ENCODE results near the gene MDN1. TPM values are rescaled to one million over a fixed set of nuclear protein-coding genes. Genes with fewer than 3 reads are reported as not detected.
A peak's percentile ranks its signal among the peaks of the same experiment; 100 is the strongest.
"Not testable (repeated sequence)": the region's sequence is repeated elsewhere in the genome, so short reads cannot be mapped to it uniquely, and the experiment has no call there.

MDN1 gene, protein sequence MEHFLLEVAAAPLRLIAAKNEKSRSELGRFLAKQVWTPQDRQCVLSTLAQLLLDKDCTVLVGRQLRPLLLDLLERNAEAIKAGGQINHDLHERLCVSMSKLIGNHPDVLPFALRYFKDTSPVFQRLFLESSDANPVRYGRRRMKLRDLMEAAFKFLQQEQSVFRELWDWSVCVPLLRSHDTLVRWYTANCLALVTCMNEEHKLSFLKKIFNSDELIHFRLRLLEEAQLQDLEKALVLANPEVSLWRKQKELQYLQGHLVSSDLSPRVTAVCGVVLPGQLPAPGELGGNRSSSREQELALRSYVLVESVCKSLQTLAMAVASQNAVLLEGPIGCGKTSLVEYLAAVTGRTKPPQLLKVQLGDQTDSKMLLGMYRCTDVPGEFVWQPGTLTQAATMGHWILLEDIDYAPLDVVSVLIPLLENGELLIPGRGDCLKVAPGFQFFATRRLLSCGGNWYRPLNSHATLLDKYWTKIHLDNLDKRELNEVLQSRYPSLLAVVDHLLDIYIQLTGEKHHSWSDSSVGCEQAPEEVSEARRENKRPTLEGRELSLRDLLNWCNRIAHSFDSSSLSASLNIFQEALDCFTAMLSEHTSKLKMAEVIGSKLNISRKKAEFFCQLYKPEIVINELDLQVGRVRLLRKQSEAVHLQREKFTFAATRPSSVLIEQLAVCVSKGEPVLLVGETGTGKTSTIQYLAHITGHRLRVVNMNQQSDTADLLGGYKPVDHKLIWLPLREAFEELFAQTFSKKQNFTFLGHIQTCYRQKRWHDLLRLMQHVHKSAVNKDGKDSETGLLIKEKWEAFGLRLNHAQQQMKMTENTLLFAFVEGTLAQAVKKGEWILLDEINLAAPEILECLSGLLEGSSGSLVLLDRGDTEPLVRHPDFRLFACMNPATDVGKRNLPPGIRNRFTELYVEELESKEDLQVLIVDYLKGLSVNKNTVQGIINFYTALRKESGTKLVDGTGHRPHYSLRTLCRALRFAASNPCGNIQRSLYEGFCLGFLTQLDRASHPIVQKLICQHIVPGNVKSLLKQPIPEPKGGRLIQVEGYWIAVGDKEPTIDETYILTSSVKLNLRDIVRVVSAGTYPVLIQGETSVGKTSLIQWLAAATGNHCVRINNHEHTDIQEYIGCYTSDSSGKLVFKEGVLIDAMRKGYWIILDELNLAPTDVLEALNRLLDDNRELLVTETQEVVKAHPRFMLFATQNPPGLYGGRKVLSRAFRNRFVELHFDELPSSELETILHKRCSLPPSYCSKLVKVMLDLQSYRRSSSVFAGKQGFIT (N-terminal part only)
- 10 to 100 TPM; 40.4 to 45.5 (median 41.0) TPM for polyA plus RNA-seq (ENCODE audit: insufficient read length in 4 of 4)

- DNase-seq (ENCODE audit: low read depth in 4 of 4, low spot score in 3 of 4) = peak; percentile 90 to 94 (median 92)
Measured at GRCh38 chr6:89819336-89820130, at the start of gene MDN1. Gene MDN1, minus strand, starts transcription at chr6:89819794. Its CDS starts 187 bp downstream, at chr6:89819607.

- no peak for DNase-seq (ENCODE audit: low read depth in 4 of 4, low spot score in 3 of 4)
Measured at GRCh38 chr6:89866024-89866678, 46.6 kb upstream of the MDN1 start.

- DNase-seq (ENCODE audit: low read depth in 4 of 4, low spot score in 3 of 4) = no peak
Measured at GRCh38 chr6:89862698-89863097, 43.1 kb upstream of the MDN1 start.

DNA sequence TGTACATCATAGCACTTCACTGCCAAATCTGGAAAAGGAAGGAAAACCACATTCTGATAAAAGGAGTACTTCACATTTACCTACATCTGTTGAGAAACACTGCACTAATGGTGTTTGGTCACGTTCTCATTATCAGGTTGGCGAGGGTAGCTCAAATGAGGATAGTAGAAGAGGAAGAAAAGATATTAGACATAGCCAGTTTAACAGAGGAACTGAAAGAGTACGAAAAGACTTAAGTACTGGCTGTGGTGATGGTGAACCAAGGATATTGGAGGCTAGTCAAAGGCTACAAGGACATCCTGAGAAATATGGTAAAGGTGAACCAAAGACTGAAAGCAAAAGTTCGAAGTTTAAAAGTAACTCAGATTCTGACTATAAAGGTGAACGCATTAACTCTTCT, 42.7 kb upstream of the MDN1 start:
- no peak for DNase-seq (ENCODE audit: low read depth in 4 of 4, low spot score in 3 of 4)

GRCh38 chr6:89859744-89860143, 40.1 kb upstream of the MDN1 start:
- no peak for DNase-seq (ENCODE audit: low read depth in 4 of 4, low spot score in 3 of 4)

DNA sequence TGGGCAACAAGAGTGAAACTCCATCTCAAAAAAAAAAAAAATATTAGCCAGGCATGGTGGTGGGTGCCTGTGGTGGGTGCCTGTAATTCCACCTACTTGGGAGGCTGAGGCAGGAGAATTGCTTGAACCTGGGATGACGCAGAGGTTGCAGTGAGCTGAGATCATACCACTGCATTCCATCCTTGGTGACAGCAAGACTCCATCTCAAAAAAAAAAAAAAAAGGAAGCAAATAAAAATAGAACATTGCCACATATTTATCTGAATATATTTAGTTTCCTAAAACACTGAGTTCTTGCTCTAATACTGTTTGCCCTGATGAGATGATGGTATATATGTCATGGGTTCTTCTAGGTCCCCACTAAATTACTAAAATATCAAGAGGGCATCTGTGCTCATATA, 38.4 kb upstream of the MDN1 start:
- DNase-seq (ENCODE audit: low read depth in 4 of 4, low spot score in 3 of 4) = no peak

GRCh38 chr6:89853068-89853467, 33.5 kb upstream of the MDN1 start:
- DNase-seq (ENCODE audit: low read depth in 4 of 4, low spot score in 3 of 4) = no peak

GRCh38 chr6:89847513-89847912, 27.9 kb upstream of the MDN1 start:
- DNase-seq (ENCODE audit: low read depth in 4 of 4, low spot score in 3 of 4) = not testable (repeated sequence)

GRCh38 chr6:89843070-89843469, 23.5 kb upstream of the MDN1 start:
- DNase-seq (ENCODE audit: low read depth in 4 of 4, low spot score in 3 of 4) = no peak

GRCh38 chr6:89842228-89842627, 22.6 kb upstream of the MDN1 start:
- no peak for DNase-seq (ENCODE audit: low read depth in 4 of 4, low spot score in 3 of 4)

DNA sequence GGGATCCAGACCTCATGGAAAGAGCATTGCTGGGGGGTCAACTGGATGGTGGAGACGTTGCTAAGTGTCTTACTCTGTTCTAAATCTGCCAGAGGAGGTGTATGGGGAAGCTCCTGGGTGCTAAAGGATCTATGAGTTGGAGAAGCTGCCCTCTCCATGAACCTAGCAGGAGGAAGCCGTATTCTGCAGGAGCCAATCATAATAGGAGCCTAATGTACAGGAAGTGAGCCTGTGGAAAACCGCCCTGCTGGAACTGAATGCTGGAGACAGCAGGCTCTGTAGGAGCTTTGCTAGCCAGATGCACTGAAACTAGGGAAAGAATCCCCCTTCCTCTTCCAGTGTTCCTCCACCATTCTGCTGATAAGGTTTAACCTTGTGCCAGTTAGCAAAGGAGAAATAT, 20.9 kb upstream of the MDN1 start:
- no peak for DNase-seq (ENCODE audit: low read depth in 4 of 4, low spot score in 3 of 4)

GRCh38 chr6:89836639-89837222, 17.1 kb upstream of the MDN1 start:
- no peak for DNase-seq (ENCODE audit: low read depth in 4 of 4, low spot score in 3 of 4)

DNA sequence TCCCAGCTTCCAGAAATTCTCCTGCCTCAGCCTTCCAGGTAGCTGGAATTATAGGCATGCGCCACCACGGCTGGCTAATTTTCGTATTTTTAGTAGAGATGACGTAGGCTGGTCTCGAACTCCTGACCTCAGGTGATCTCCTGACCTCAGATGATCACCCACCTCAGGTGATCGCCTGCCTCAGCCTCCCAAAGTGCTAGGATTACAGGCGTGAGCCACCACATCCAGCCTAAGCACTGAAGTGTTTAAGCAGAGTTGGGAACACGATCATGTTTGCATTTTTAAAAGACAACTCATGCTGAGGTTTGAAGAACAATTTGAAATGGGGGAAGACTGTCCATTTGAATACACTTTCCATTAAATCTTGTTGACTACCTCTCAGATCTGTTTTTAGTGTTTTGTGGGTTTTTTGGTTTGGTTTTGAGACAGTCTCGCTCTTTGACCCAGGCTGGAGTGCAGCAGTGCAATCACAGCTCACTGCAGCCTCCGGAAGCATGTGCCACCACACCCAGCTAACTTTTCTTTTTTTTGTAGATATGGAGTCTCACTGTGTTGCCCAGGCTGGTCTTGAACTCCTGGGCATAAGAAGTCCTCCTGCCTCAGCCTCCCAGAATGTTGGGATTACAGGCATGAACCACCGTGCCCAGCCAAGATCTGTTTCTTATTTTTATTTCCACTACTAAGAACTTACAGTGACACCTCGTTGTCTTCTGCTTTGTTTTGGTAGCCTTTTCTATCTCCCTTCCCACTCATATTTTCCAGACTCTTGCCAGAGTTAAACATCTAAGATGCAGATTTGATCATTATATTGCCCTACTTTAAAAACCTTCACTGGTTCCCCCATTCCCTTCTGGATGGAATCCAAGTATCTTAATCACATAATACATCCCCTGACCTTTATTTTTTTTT, 15.5 kb upstream of the MDN1 start:
- DNase-seq (ENCODE audit: low read depth in 4 of 4, low spot score in 3 of 4) = no peak

- DNase-seq (ENCODE audit: low read depth in 4 of 4, low spot score in 3 of 4) = no peak
Measured at GRCh38 chr6:89830170-89830809, 10.7 kb upstream of the MDN1 start.

- peak; percentile 88 to 98 (median 96) for DNase-seq (ENCODE audit: low read depth in 4 of 4, low spot score in 3 of 4)
Measured at GRCh38 chr6:89829472-89830169, 10.0 kb upstream of the MDN1 start, which contains the start of gene CASP8AP2. Gene CASP8AP2, plus strand, starts transcription at chr6:89829880.

DNA sequence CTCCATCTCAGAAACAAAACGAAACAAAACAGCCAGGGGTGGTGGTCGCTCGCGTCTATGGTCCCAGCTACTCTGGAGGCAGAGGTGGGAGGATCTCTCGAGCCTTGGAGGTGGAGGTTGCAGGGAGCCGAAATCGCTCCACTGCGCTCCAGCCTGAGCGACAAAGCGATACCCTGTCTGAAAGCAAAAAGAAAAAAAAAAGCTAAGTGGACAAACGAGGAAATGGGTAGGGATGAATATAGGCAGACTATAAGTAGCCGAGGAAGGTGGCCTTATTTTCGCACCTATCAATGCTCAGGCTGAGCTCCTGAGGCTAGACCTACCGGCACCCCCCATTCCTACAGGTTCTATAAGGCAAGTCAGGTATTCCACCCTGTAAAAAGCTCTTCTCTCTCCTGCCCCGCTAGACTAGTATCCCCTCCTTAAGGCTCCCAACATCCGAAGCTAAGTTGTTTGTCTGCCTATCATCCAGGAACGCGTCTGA, 9.4 kb upstream of the MDN1 start:
- DNase-seq (ENCODE audit: low read depth in 4 of 4, low spot score in 3 of 4) = no peak
